ENCODE data around the gene FAM24B.

GRCh38 chr10:122841569-122841968 lies 37.8 kb downstream of the FAM24B start:
- TF ChIP-seq CTCF (conservative IDR thresholded peaks at IDR 0.05 in 1 of 2, IDR thresholded peaks at IDR 0.05 in 1 of 2; ENCODE audit: extremely low read depth in 1 of 2, insufficient read depth in 1 of 2, low read depth in 1 of 2, low read length in 2 of 2): no peak
- no peak for TF ChIP-seq EZH2 (IDR thresholded peaks at IDR 0.05; ENCODE audit: borderline replicate concordance, low read length)

Data from mammary epithelial cell (primary cell).